Left colon (tissue), 2 donors: ENCODE data around the gene PCAT7. TPM values are rescaled to one million over a fixed set of nuclear protein-coding genes. Genes with fewer than 3 reads are reported as not detected.
"Not testable (repeated sequence)": the region's sequence is repeated elsewhere in the genome, so short reads cannot be mapped to it uniquely, and the experiment has no call there.

ENCODE experiments used
- ATAC-seq: fragments of 200-7000 bp; cut with Tn5 transposase; one replicate; pipeline ENCODE4 v1.9.1; 2020; ENCODE audit warnings: mild to moderate bottlenecking, moderate library complexity
- DNase-seq, 2 donors: peaks; one replicate each; pipeline ENCODE4 v3.0.0-alpha.2; 2020
- intact Hi-C, 2 donors: fragments of 100-400 bp; cut with DNase I in 1 of 2; cut with micrococcal nuclease in 1 of 2; formaldehyde crosslinking; loops; one replicate each; pipeline versions ENCODE4 v1.11.2 to v1.14.0; 2022; cut with DNase I, micrococcal nuclease
- total RNA-seq, 2 donors: library from RNA; stranded (reverse); fragmentation: NEBNext Ultra II Directional; extraction: Animal tissue kit (Norgen Biotek cat#: 25700); gene quantifications; one replicate each; pipeline ENCODE4 v1.2.1, GENCODE V29; 2021
- donor health status: DM: no; HTN: no; CAD: no.
- donor health status: DM: yes; HTN: yes; CAD: no.

PCAT7 gene
- total RNA-seq, 2 donors from 2014 or later = 1.9 to 3.4 TPM

- no peak for DNase-seq
- ATAC-seq = no peak
- intact Hi-C loops = no loop called here
Observed at GRCh38 chr9:94591876-94592275, 37.0 kb downstream of the PCAT7 start.

- intact Hi-C loops, ATAC-seq, DNase-seq: not testable (repeated sequence)
Observed at GRCh38 chr9:94592683-94593082, 37.8 kb downstream of the PCAT7 start.

- DNase-seq (no peak), ATAC-seq (peak; percentile 64)
- intact Hi-C loops = no loop called here
Observed at GRCh38 chr9:94593459-94594345, 38.8 kb downstream of the PCAT7 start, which contains the start of gene FBP2. Gene FBP2, minus strand, starts transcription at chr9:94593824. Its CDS starts 98 bp downstream, at chr9:94593726.

GRCh38 chr9:94599102-94599501, 44.2 kb downstream of the PCAT7 start:
- intact Hi-C loops = no loop called here
- ATAC-seq (no peak), DNase-seq (no peak)

GRCh38 chr9:94600258-94600657, 45.4 kb downstream of the PCAT7 start:
- ATAC-seq = peak; percentile 87
- peak; percentile 70 to 71 for DNase-seq
- intact Hi-C loops = no loop called here

GRCh38 chr9:94600715-94601114, 45.8 kb downstream of the PCAT7 start:
- intact Hi-C loops = no loop called here
- ATAC-seq = peak; percentile 14
- DNase-seq = no peak

GRCh38 chr9:94602666-94603065, 47.8 kb downstream of the PCAT7 start:
- intact Hi-C loops = no loop called here
- no peak for ATAC-seq

GRCh38 chr9:94603259-94604160, 48.6 kb downstream of the PCAT7 start:
- ATAC-seq = peak; percentile 54
- intact Hi-C loops = no loop called here

More at GRCh38 chr9:94602666-94603065, 47.8 kb downstream of the PCAT7 start:
- no peak for DNase-seq

GRCh38 chr9:94606646-94607422, 52.0 kb downstream of the PCAT7 start:
- peak; percentile 61 to 86 for DNase-seq
- ATAC-seq = peak; percentile 40
- intact Hi-C loops = no loop called here

More at GRCh38 chr9:94603259-94604160, 48.6 kb downstream of the PCAT7 start:
- peak; percentile 84 to 85 for DNase-seq

- DNase-seq = peak in 1 of 2 donors; percentile 24
- intact Hi-C loops = no loop called here
- ATAC-seq = peak; percentile 14
Observed at GRCh38 chr9:94607423-94607691, 52.5 kb downstream of the PCAT7 start.

GRCh38 chr9:94610181-94610606, 55.3 kb downstream of the PCAT7 start:
- ATAC-seq (no peak), DNase-seq (no peak)
- intact Hi-C loops = no loop called here

GRCh38 chr9:94611638-94612068, 56.8 kb downstream of the PCAT7 start:
- DNase-seq = no peak
- intact Hi-C loops = no loop called here
- ATAC-seq = no peak

- DNase-seq = peak; percentile 48 to 64
- ATAC-seq = peak; percentile 48
Observed at GRCh38 chr9:94612071-94612470, 57.2 kb downstream of the PCAT7 start.

GRCh38 chr9:94613003-94613402, 58.1 kb downstream of the PCAT7 start:
- no peak for ATAC-seq
- no peak for DNase-seq
- intact Hi-C loops = no loop called here

More at GRCh38 chr9:94612071-94612470, 57.2 kb downstream of the PCAT7 start:
- intact Hi-C loops = no loop called here

GRCh38 chr9:94619026-94619425, 64.1 kb downstream of the PCAT7 start:
- ATAC-seq (no peak), DNase-seq (no peak)
- intact Hi-C loops = no loop called here
